Stimulated activated CD8-positive, alpha-beta memory T cell treated with anti-CD3 and anti-CD28 coated beads, Interleukin-15, amount 100 ng/mL, for 24 hours (primary cell): Measurements from ENCODE around the gene C17orf100.
"Not testable (repeated sequence)": the region's sequence is repeated elsewhere in the genome, so short reads cannot be mapped to it uniquely, and the experiment has no call there.

ENCODE experiments used
- DNase-seq: peaks from one replicate; pipeline ENCODE4 v3.0.0-alpha.2; 2020; ENCODE audit warnings: low read depth

Gene C17orf100

GRCh38 chr17:6641247-6641863 lies 10.2 kb upstream of the C17orf100 start:
- no peak for DNase-seq

- DNase-seq: no peak
These were observed 9.0 kb upstream of the C17orf100 start for GRCh38 chr17:6642592-6642991.

- no peak for DNase-seq
These were observed 8.0 kb upstream of the C17orf100 start for GRCh38 chr17:6643451-6644125.

GRCh38 chr17:6648181-6648580 lies 3.4 kb upstream of the C17orf100 start:
- DNase-seq: no peak

GRCh38 chr17:6651919-6652452 lies 424 bp downstream of the C17orf100 start:
- DNase-seq: peak; percentile 12

- no peak for DNase-seq
These were observed 3.5 kb downstream of the C17orf100 start for GRCh38 chr17:6654841-6655731.

GRCh38 chr17:6655732-6656361 lies 4.3 kb downstream of the C17orf100 start:
- DNase-seq: not testable (repeated sequence)

GRCh38 chr17:6656797-6657632 lies 5.5 kb downstream of the C17orf100 start:
- not testable (repeated sequence) for DNase-seq

- no peak for DNase-seq
These were observed 6.2 kb downstream of the C17orf100 start for GRCh38 chr17:6657633-6658287.

GRCh38 chr17:6658411-6658810 lies 6.8 kb downstream of the C17orf100 start:
- DNase-seq: not testable (repeated sequence)

- DNase-seq: no peak
These were observed 8.5 kb downstream of the C17orf100 start for GRCh38 chr17:6660101-6660500.

GRCh38 chr17:6660805-6661463 lies 9.4 kb downstream of the C17orf100 start:
- DNase-seq: no peak

GRCh38 chr17:6661464-6661848 lies 9.9 kb downstream of the C17orf100 start:
- DNase-seq: no peak

- not testable (repeated sequence) for DNase-seq
These were observed 11.6 kb downstream of the C17orf100 start for GRCh38 chr17:6663200-6663599.

- no peak for DNase-seq
These were observed 14.5 kb downstream of the C17orf100 start for GRCh38 chr17:6666077-6666521.

GRCh38 chr17:6666557-6666956 lies 15.0 kb downstream of the C17orf100 start:
- no peak for DNase-seq

GRCh38 chr17:6667516-6667915 lies 16.0 kb downstream of the C17orf100 start:
- no peak for DNase-seq

GRCh38 chr17:6668219-6668618 lies 16.7 kb downstream of the C17orf100 start:
- no peak for DNase-seq

- no peak for DNase-seq
These were observed 17.3 kb downstream of the C17orf100 start for GRCh38 chr17:6668727-6669425.
